ENCODE measurements around the gene ELMO1. TPM values are rescaled to one million over a fixed set of nuclear protein-coding genes. Genes with fewer than 3 reads are reported as not detected.

ELMO1 gene
- total and polyA plus RNA-seq, 4 donors, result 6.7 to 51.5 (median 14.8) TPM

- no peak overlapping the region for H3K9ac ChIP-seq (ENCODE audit: low read depth in 1 of 2, low read length in 2 of 2)
- TF ChIP-seq SP1 (IDR thresholded peaks at IDR 0.05) (no peak), FOXA2 (IDR thresholded peaks at IDR 0.05) (no peak), HNF4A (conservative IDR thresholded peaks at IDR 0.05) (no peak), TAF1 (conservative IDR thresholded peaks at IDR 0.05) (no peak)
- 81% methylated on average over 6 of the region's 6 CpGs for WGBS
- no peak overlapping the region for H3K27ac ChIP-seq (ENCODE audit: low read depth in 1 of 2, low read length in 2 of 2)
- DNase-seq (ENCODE audit: low spot score), result no peak
- H3K36me3 ChIP-seq (ENCODE audit: control insufficient read depth in 4 of 4, insufficient read depth in 3 of 4, low read depth in 1 of 4, low read length in 3 of 4), result peaks cover 0 to 4% (median 0%) of the 10 kb centered on the region in 4 donors
- H3K27me3 ChIP-seq (ENCODE audit: control insufficient read depth in 4 of 4, insufficient read depth in 4 of 4, low read length in 3 of 4), result no peaks in the 10 kb centered on the region
- peaks cover 2 to 13% (median 7%) of the 10 kb centered on the region in 4 donors for H3K4me1 ChIP-seq (ENCODE audit: control insufficient read depth in 4 of 4, insufficient read depth in 4 of 4, low read length in 3 of 4)
- no peaks in the 10 kb centered on the region for H3K9me3 ChIP-seq (ENCODE audit: control insufficient read depth in 4 of 4, low read length in 3 of 4)
- H3K4me3 ChIP-seq (ENCODE audit: low read depth in 1 of 3, low read length in 3 of 3), result no peak overlapping the region
These were observed 295.3 kb downstream of the ELMO1 start for GRCh38 chr7:37153376-37153775.

GRCh38 chr7:37151741-37152413 lies 296.8 kb downstream of the ELMO1 start:
- no peak for DNase-seq (ENCODE audit: low spot score)
- H3K27ac ChIP-seq (ENCODE audit: low read depth in 1 of 2, low read length in 2 of 2), result no peak overlapping the region
- H3K36me3 ChIP-seq (ENCODE audit: control insufficient read depth in 4 of 4, insufficient read depth in 3 of 4, low read depth in 1 of 4, low read length in 3 of 4), result peaks cover 0 to 4% (median 1%) of the 10 kb centered on the region in 4 donors
- peaks cover 2 to 13% (median 7%) of the 10 kb centered on the region in 4 donors for H3K4me1 ChIP-seq (ENCODE audit: control insufficient read depth in 4 of 4, insufficient read depth in 4 of 4, low read length in 3 of 4)
- TF ChIP-seq FOXA2 (IDR thresholded peaks at IDR 0.05), result no peak
- no peak for TF ChIP-seq RAD21 (IDR thresholded peaks at IDR 0.05)
- TF ChIP-seq HNF4A (conservative IDR thresholded peaks at IDR 0.05), result peak in 1 of 2 donors; percentile 22
- WGBS, result 74% methylated on average over 7 of the region's 7 CpGs
- H3K9ac ChIP-seq (ENCODE audit: low read depth in 1 of 2, low read length in 2 of 2), result no peak overlapping the region
- H3K4me3 ChIP-seq (ENCODE audit: low read depth in 1 of 3, low read length in 3 of 3), result no peak overlapping the region
- H3K27me3 ChIP-seq (ENCODE audit: control insufficient read depth in 4 of 4, insufficient read depth in 4 of 4, low read length in 3 of 4), result no peaks in the 10 kb centered on the region
- H3K9me3 ChIP-seq (ENCODE audit: control insufficient read depth in 4 of 4, low read length in 3 of 4), result no peaks in the 10 kb centered on the region

GRCh38 chr7:37150856-37151255 lies 297.8 kb downstream of the ELMO1 start:
- Histone ChIP-seq H3K36me3 (ENCODE audit: control insufficient read depth in 4 of 4, insufficient read depth in 3 of 4, low read depth in 1 of 4, low read length in 3 of 4) (peaks cover 0 to 4% (median 1%) of the 10 kb centered on the region in 4 donors), H3K27me3 (ENCODE audit: control insufficient read depth in 4 of 4, insufficient read depth in 4 of 4, low read length in 3 of 4) (no peaks in the 10 kb centered on the region), H3K9ac (ENCODE audit: low read depth in 1 of 2, low read length in 2 of 2) (no peak overlapping the region), H3K9me3 (ENCODE audit: control insufficient read depth in 4 of 4, low read length in 3 of 4) (no peaks in the 10 kb centered on the region), H3K4me1 (ENCODE audit: control insufficient read depth in 4 of 4, insufficient read depth in 4 of 4, low read length in 3 of 4) (peaks cover 2 to 13% (median 7%) of the 10 kb centered on the region in 4 donors), H3K27ac (ENCODE audit: low read depth in 1 of 2, low read length in 2 of 2) (no peak overlapping the region), H3K4me3 (ENCODE audit: low read depth in 1 of 3, low read length in 3 of 3) (no peak overlapping the region)
- 93% methylated on average over 4 of the region's 4 CpGs for WGBS
- TF ChIP-seq JUND (IDR thresholded peaks at IDR 0.05) (no peak), RXRA (IDR thresholded peaks at IDR 0.05) (no peak), FOXA2 (IDR thresholded peaks at IDR 0.05) (no peak), GABPA (IDR thresholded peaks at IDR 0.05 in 1 of 2, conservative IDR thresholded peaks at IDR 0.05 in 1 of 2) (no peak), NR2F2 (IDR thresholded peaks at IDR 0.05) (no peak), SP1 (IDR thresholded peaks at IDR 0.05) (no peak)
- TF ChIP-seq, protein P1, sequence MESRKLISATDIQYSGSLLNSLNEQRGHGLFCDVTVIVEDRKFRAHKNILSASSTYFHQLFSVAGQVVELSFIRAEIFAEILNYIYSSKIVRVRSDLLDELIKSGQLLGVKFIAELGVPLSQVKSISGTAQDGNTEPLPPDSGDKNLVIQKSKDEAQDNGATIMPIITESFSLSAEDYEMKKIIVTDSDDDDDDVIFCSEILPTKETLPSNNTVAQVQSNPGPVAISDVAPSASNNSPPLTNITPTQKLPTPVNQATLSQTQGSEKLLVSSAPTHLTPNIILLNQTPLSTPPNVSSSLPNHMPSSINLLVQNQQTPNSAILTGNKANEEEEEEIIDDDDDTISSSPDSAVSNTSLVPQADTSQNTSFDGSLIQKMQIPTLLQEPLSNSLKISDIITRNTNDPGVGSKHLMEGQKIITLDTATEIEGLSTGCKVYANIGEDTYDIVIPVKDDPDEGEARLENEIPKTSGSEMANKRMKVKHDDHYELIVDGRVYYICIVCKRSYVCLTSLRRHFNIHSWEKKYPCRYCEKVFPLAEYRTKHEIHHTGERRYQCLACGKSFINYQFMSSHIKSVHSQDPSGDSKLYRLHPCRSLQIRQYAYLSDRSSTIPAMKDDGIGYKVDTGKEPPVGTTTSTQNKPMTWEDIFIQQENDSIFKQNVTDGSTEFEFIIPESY (IDR thresholded peaks at IDR 0.05), result no peak
- DNase-seq (ENCODE audit: low spot score), result no peak

DNA sequence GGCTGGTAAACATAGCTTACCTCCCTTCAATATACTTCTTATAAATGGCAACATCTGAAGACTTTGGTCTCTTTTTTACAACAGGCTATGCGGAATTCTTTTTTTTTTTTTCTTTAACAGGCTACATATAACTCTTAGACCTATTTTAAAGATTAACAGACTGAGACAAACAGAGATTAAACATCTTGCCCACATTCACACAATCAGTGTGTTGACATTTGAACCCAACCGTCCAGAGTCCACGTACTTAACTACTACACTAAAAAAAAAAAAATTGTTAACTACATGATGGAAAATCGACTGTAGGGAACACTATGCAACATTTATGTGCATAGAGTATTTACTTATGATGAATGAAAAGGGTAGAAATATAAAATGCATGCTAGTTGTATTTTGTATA lies 298.5 kb downstream of the ELMO1 start:
- DNase-seq (ENCODE audit: low spot score), result no peak
- Histone ChIP-seq H3K4me1 (ENCODE audit: control insufficient read depth in 4 of 4, insufficient read depth in 4 of 4, low read length in 3 of 4) (peaks cover 2 to 13% (median 7%) of the 10 kb centered on the region in 4 donors), H3K4me3 (ENCODE audit: low read depth in 1 of 3, low read length in 3 of 3) (no peak overlapping the region), H3K9me3 (ENCODE audit: control insufficient read depth in 4 of 4, low read length in 3 of 4) (no peaks in the 10 kb centered on the region), H3K36me3 (ENCODE audit: control insufficient read depth in 4 of 4, insufficient read depth in 3 of 4, low read depth in 1 of 4, low read length in 3 of 4) (peaks cover 0 to 4% (median 1%) of the 10 kb centered on the region in 4 donors), H3K27me3 (ENCODE audit: control insufficient read depth in 4 of 4, insufficient read depth in 4 of 4, low read length in 3 of 4) (no peaks in the 10 kb centered on the region), H3K9ac (ENCODE audit: low read depth in 1 of 2, low read length in 2 of 2) (no peak overlapping the region), H3K27ac (ENCODE audit: low read depth in 1 of 2, low read length in 2 of 2) (no peak overlapping the region)
- 20% methylated on average over 4 of the region's 4 CpGs for WGBS
- TF ChIP-seq GABPA (IDR thresholded peaks at IDR 0.05 in 1 of 2, conservative IDR thresholded peaks at IDR 0.05 in 1 of 2) (no peak), EGR1 (IDR thresholded peaks at IDR 0.05; ENCODE audit: low read depth in 2 of 2) (no peak), CTCF (IDR thresholded peaks at IDR 0.05; ENCODE audit: low read depth, low read length, missing input control) (no peak), JUND (IDR thresholded peaks at IDR 0.05) (peak in 1 of 2 donors; percentile 16), FOXA2 (IDR thresholded peaks at IDR 0.05) (peak; percentile 70), TAF1 (conservative IDR thresholded peaks at IDR 0.05) (no peak), SP1 (IDR thresholded peaks at IDR 0.05) (peak; percentile 55), MAX (IDR thresholded peaks at IDR 0.05) (no peak), HNF4A (conservative IDR thresholded peaks at IDR 0.05) (peak; percentile 90 to 92), RAD21 (IDR thresholded peaks at IDR 0.05) (no peak), HNF4G (IDR thresholded peaks at IDR 0.05) (peak; percentile 65), YY1 (IDR thresholded peaks at IDR 0.05) (no peak), NR2F2 (IDR thresholded peaks at IDR 0.05) (peak; percentile 53), RXRA (IDR thresholded peaks at IDR 0.05) (peak in 1 of 2 donors; percentile 56)
- TF ChIP-seq, protein P1 (IDR thresholded peaks at IDR 0.05), result peak; percentile 23

Measured in liver (tissue), 9 donors.